ENCODE measurements around the gene TUBA3E. TPM values are rescaled to one million over a fixed set of nuclear protein-coding genes. Genes with fewer than 3 reads are reported as not detected.
A peak's percentile ranks its signal among the peaks of the same experiment; 100 is the strongest.
"Not testable (repeated sequence)": the region's sequence is repeated elsewhere in the genome, so short reads cannot be mapped to it uniquely, and the experiment has no call there.

TUBA3E gene
- total and polyA plus RNA-seq, 7 donors = 0.01 to 0.04 TPM; not detected in 5

GRCh38 chr2:130154773-130155765, 43.2 kb downstream of the TUBA3E start:
- no peaks in the 10 kb centered on the region for H3K27me3 ChIP-seq (ENCODE audit: insufficient read depth in 3 of 3, low read length in 2 of 3)
- peaks cover 0 to 54% of the 10 kb centered on the region in 2 donors for H3K36me3 ChIP-seq (ENCODE audit: insufficient read depth in 1 of 2, low read depth in 1 of 2)
- no peaks in the 10 kb centered on the region for H3K4me1 ChIP-seq
- no peaks in the 10 kb centered on the region for H3K9me3 ChIP-seq
- intact Hi-C loops (cut with DNase I) = no loop called here
- DNase-seq = peak in 1 of 2 donors; percentile 45
- whole genome bisulfite sequencing, 3 donors = 92 to 95% (median 94%) methylated on average over 27 to 29 of the region's 29 CpGs
- H3K4me3 ChIP-seq = no peak overlapping the region
- no peak for ATAC-seq
- no peak for TF ChIP-seq CTCF (IDR thresholded peaks at IDR 0.05)
- H3K27ac ChIP-seq = no peak overlapping the region

- H3K27me3 ChIP-seq (ENCODE audit: insufficient read depth in 3 of 3, low read length in 2 of 3); ATAC-seq; H3K27ac ChIP-seq; H3K9me3 ChIP-seq; intact Hi-C loops (cut with DNase I); H3K4me3 ChIP-seq; H3K4me1 ChIP-seq: not testable (repeated sequence)
- peak in 1 of 2 donors; percentile 26 for DNase-seq
- WGBS, 3 donors = 83 to 96% (median 92%) methylated on average over 5 to 7 of the region's 8 CpGs
- peaks cover 0 to 47% of the 10 kb centered on the region in 2 donors for H3K36me3 ChIP-seq (ENCODE audit: insufficient read depth in 1 of 2, low read depth in 1 of 2)
These were observed 43.8 kb downstream of the TUBA3E start for GRCh38 chr2:130154423-130154770.

GRCh38 chr2:130153721-130154422, 44.4 kb downstream of the TUBA3E start:
- H3K4me3 ChIP-seq; H3K9me3 ChIP-seq; H3K27me3 ChIP-seq (ENCODE audit: insufficient read depth in 3 of 3, low read length in 2 of 3); H3K4me1 ChIP-seq; H3K27ac ChIP-seq; intact Hi-C loops (cut with DNase I): not testable (repeated sequence)
- peak in 1 of 2 donors; percentile 28 for DNase-seq
- H3K36me3 ChIP-seq (ENCODE audit: insufficient read depth in 1 of 2, low read depth in 1 of 2) = peaks cover 0 to 42% of the 10 kb centered on the region in 2 donors
- WGBS, 3 donors = 89 to 92% (median 91%) methylated on average over 19 to 22 of the region's 23 CpGs
- ATAC-seq = peak in 1 of 4 donors; percentile 2

GRCh38 chr2:130152816-130153595, 45.2 kb downstream of the TUBA3E start:
- no peak for TF ChIP-seq CTCF (IDR thresholded peaks at IDR 0.05)
- peaks cover 0 to 38% of the 10 kb centered on the region in 2 donors for H3K36me3 ChIP-seq (ENCODE audit: insufficient read depth in 1 of 2, low read depth in 1 of 2)
- H3K27me3 ChIP-seq (ENCODE audit: insufficient read depth in 3 of 3, low read length in 2 of 3) = no peaks in the 10 kb centered on the region
- intact Hi-C loops (cut with DNase I) = no loop called here
- no peak for DNase-seq
- H3K4me1 ChIP-seq = no peaks in the 10 kb centered on the region
- H3K4me3 ChIP-seq = no peak overlapping the region
- no peak for ATAC-seq
- no peak overlapping the region for H3K27ac ChIP-seq
- H3K9me3 ChIP-seq = no peaks in the 10 kb centered on the region
- WGBS, 3 donors = 90 to 94% (median 92%) methylated on average over 23 to 25 of the region's 25 CpGs

- H3K36me3 ChIP-seq (ENCODE audit: insufficient read depth in 1 of 2, low read depth in 1 of 2) = peaks cover 0 to 33% of the 10 kb centered on the region in 2 donors
- H3K27me3 ChIP-seq (ENCODE audit: insufficient read depth in 3 of 3, low read length in 2 of 3); intact Hi-C loops (cut with DNase I); H3K4me1 ChIP-seq; H3K27ac ChIP-seq; DNase-seq; H3K9me3 ChIP-seq; H3K4me3 ChIP-seq; ATAC-seq: not testable (repeated sequence)
- 86 to 90% (median 90%) methylated on average over 17 to 27 of the region's 27 CpGs for WGBS, 3 donors
These were observed 46.0 kb downstream of the TUBA3E start for GRCh38 chr2:130152136-130152815.

GRCh38 chr2:130151145-130151512, 47.1 kb downstream of the TUBA3E start:
- H3K4me3 ChIP-seq; intact Hi-C loops (cut with DNase I); DNase-seq; H3K27me3 ChIP-seq (ENCODE audit: insufficient read depth in 3 of 3, low read length in 2 of 3); H3K4me1 ChIP-seq; H3K27ac ChIP-seq; ATAC-seq; H3K9me3 ChIP-seq: not testable (repeated sequence)
- 65 to 73% (median 66%) methylated on average over 5 of the region's 5 CpGs for WGBS, 3 donors
- peaks cover 0 to 33% of the 10 kb centered on the region in 2 donors for H3K36me3 ChIP-seq (ENCODE audit: insufficient read depth in 1 of 2, low read depth in 1 of 2)
